RPMI8226 (cell line): Measurements from ENCODE around the gene TNFRSF14.

Experiments used
- DNase-seq: peaks from one replicate; pipeline ENCODE4 v3.0.0-alpha.2; 2015

TNFRSF14 gene

GRCh38 chr1:2589431-2590232 is 33.5 kb downstream of the TNFRSF14 start:
- no peak for DNase-seq

- no peak for DNase-seq
These were observed 34.3 kb downstream of the TNFRSF14 start for GRCh38 chr1:2590233-2591141.

- DNase-seq: no peak
These were observed 35.0 kb downstream of the TNFRSF14 start for GRCh38 chr1:2591233-2591580.

GRCh38 chr1:2591581-2592261 is 35.5 kb downstream of the TNFRSF14 start:
- no peak for DNase-seq

GRCh38 chr1:2592672-2593071 is 36.5 kb downstream of the TNFRSF14 start:
- DNase-seq: no peak

GRCh38 chr1:2593251-2593878 is 37.2 kb downstream of the TNFRSF14 start:
- DNase-seq: no peak

- peak; percentile 40 for DNase-seq
These were observed 38.0 kb downstream of the TNFRSF14 start for GRCh38 chr1:2594001-2594640.

- DNase-seq: no peak
These were observed 38.5 kb downstream of the TNFRSF14 start for GRCh38 chr1:2594641-2595131.

- DNase-seq: no peak
These were observed 39.2 kb downstream of the TNFRSF14 start for GRCh38 chr1:2595261-2595811.

GRCh38 chr1:2595812-2596529 is 39.8 kb downstream of the TNFRSF14 start:
- no peak for DNase-seq

- no peak for DNase-seq
These were observed 40.6 kb downstream of the TNFRSF14 start for GRCh38 chr1:2596530-2597333.

- DNase-seq: no peak
These were observed 41.5 kb downstream of the TNFRSF14 start for GRCh38 chr1:2597441-2598328.

GRCh38 chr1:2598329-2598931 is 42.3 kb downstream of the TNFRSF14 start:
- no peak for DNase-seq

- DNase-seq: no peak
These were observed 45.6 kb downstream of the TNFRSF14 start for GRCh38 chr1:2601721-2602303.

- DNase-seq: no peak
These were observed 46.2 kb downstream of the TNFRSF14 start for GRCh38 chr1:2602311-2602835.

GRCh38 chr1:2602866-2603520 is 46.8 kb downstream of the TNFRSF14 start:
- DNase-seq: no peak

GRCh38 chr1:2603521-2604155 is 47.5 kb downstream of the TNFRSF14 start:
- DNase-seq: no peak
